Panc1 (cell line): ENCODE measurements around the gene PIF1. TPM values are rescaled to one million over a fixed set of nuclear protein-coding genes. Genes with fewer than 3 reads are reported as not detected.
"Not testable (repeated sequence)": the region's sequence is repeated elsewhere in the genome, so short reads cannot be mapped to it uniquely, and the experiment has no call there.

Experiments
- ATAC-seq: fragments of 200-7000 bp; cut with Tn5 transposase; 2 replicates; pipeline ENCODE4 v1.9.1; 2020; ENCODE audit warnings: mild to moderate bottlenecking, moderate library complexity
- BruUV-seq: library from RNA; stranded (reverse); fragments of 400-500 nt; replicated peaks from 2 replicates; lab custom pipeline; 2021; lab: Mats Ljungman, UMichigan
- CTCF ChIA-PET: fragments of 300-600 bp; sonication (Branson Sonifier 250); formaldehyde crosslinking; loops from one replicate; lab custom pipeline; 2022; ENCODE audit warnings: antibody characterized with exemption; lab: Charles Lee
- POLR2A ChIA-PET: fragments of 300-600 bp; sonication (Branson Sonifier 250); formaldehyde crosslinking; loops from one replicate; lab custom pipeline; 2022; ENCODE audit warnings: antibody characterized with exemption; lab: Charles Lee
- DNase-seq: peaks from one replicate; pipeline ENCODE4 v3.0.0-alpha.2; 2010; ENCODE audit warnings: low read depth, low spot score
- H3K27ac ChIP-seq: 2 replicates; pipeline ENCODE4 v1.5.1; 2011; ENCODE audit warnings: mild to moderate bottlenecking, low read length, inconsistent platforms
- H3K27me3 ChIP-seq: fragments of 200-500 bp; sonication (Bioruptor generic); 2 replicates; pipeline ENCODE4 v1.6.0; 2014; ENCODE audit warnings: low read length, inconsistent platforms; ENCODE audit not compliant: control insufficient read depth, insufficient read depth
- H3K36me3 ChIP-seq: fragments of 200-500 bp; sonication (Bioruptor generic); 2 replicates; pipeline ENCODE4 v1.5.1; 2014; ENCODE audit warnings: inconsistent platforms, mild to moderate bottlenecking, low read length, moderate library complexity; ENCODE audit not compliant: control insufficient read depth, insufficient read depth
- H3K4me1 ChIP-seq: 2 replicates; pipeline ENCODE4 v1.5.1; 2011; ENCODE audit warnings: inconsistent platforms, mild to moderate bottlenecking, low read length, moderate library complexity; ENCODE audit not compliant: control insufficient read depth, insufficient read depth
- H3K4me3 ChIP-seq, 2 experiments: 2 replicates each; pipeline ENCODE4 v1.5.1; 2011 to 2012; ENCODE audit warnings: low read depth in 2 of 2, low read length in 2 of 2, mild to moderate bottlenecking in 2 of 2, inconsistent platforms in 1 of 2, moderate library complexity in 1 of 2
- H3K9me3 ChIP-seq: fragments of 200-500 bp; sonication (Bioruptor generic); 2 replicates; pipeline ENCODE4 v1.5.1; 2014; ENCODE audit warnings: low read depth, mild to moderate bottlenecking, inconsistent platforms, low read length, moderate library complexity; ENCODE audit not compliant: control insufficient read depth, insufficient read depth
- POLR2AphosphoS5 ChIP-seq: IDR thresholded peaks from 2 replicates; pipeline ENCODE4 v1.6.1; 2012; ENCODE audit warnings: mild to moderate bottlenecking, low read depth, low read length, moderate library complexity
- SIN3A ChIP-seq: IDR thresholded peaks from 2 replicates; pipeline ENCODE4 v1.6.1; 2012; ENCODE audit warnings: low read depth, mild to moderate bottlenecking, low read length, moderate library complexity, borderline replicate concordance; ENCODE audit not compliant: insufficient read depth
- TCF7L2 ChIP-seq: IDR thresholded peaks from 2 replicates; pipeline ENCODE4 v1.6.1; 2011; ENCODE audit warnings: mild to moderate bottlenecking, low read depth, low read length, inconsistent platforms
- in situ Hi-C: cut with HindIII; loops from 2 replicates; pipeline ENCODE4 v1.10.0; 2016; ENCODE audit warnings: low sequenced_read_pairs, low pct_unique_long_range_greater_than_20kb
- intact Hi-C: fragments of 100-400 bp; cut with micrococcal nuclease; formaldehyde crosslinking; loops from one replicate; pipeline ENCODE4 v1.10.0; 2022; ENCODE audit not compliant: unreplicated experiment
- total RNA-seq: library from RNA; stranded (reverse); gene quantifications from one replicate; pipeline ENCODE4 v1.2.1, GENCODE V29; 2021; ENCODE audit not compliant: unreplicated experiment
- TF ChIP-seq, protein P1 (sequence below): fragments of 450-650 bp; IDR thresholded peaks from 2 replicates; pipeline ENCODE4 v1.5.1; 2017; ENCODE audit warnings: mild to moderate bottlenecking
- TF ChIP-seq, protein P2 (sequence below), 2 experiments: IDR thresholded peaks; 2 replicates each; pipeline ENCODE4 v1.6.1; 2011 to 2012; ENCODE audit warnings: low read depth in 2 of 2, control low read depth in 1 of 2, low read length in 1 of 2, mild to moderate bottlenecking in 1 of 2, moderate library complexity in 1 of 2; ENCODE audit not compliant: insufficient read depth in 1 of 2

Gene PIF1
- total RNA-seq, 1 experiment from 2014 or later, result 38.6 TPM

DNA sequence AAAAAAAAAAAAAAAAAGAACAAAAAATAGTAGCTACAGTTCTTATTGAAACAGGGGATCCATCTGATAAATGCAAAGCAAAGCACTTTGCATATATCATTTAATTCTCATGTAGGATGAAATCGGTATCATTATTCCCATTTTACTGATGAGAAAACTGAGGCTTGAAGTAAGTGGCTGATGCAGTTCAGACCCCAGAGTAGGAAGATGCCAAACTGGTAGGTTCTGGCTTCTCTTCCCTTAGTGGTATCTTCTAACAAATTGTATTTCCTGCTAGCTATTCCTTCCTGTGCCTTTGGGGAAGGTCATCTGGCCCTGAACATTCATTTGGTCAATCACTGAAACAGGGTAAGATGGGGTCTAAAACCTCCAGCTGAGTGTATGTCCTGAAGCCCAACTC lies 21.9 kb downstream of the PIF1 start:
- no peaks in the 10 kb centered on the region for H3K4me1 ChIP-seq
- no peaks in the 10 kb centered on the region for H3K9me3 ChIP-seq
- ATAC-seq (no peak), DNase-seq (no peak)
- TF ChIP-seq SIN3A, result no peak
- ChIA-PET POLR2A (interaction anchor here (0.6 kb wide), 1 partner anchor 489 kb away, joined by 5 read pairs; no protein-coding TSS in a partner anchor), CTCF (interaction anchor here (0.7 kb wide), 1 partner anchor 89 kb away, joined by 5 read pairs; no protein-coding TSS in a partner anchor)
- in situ Hi-C loops, result no loop called here
- H3K4me3 ChIP-seq, result no peak overlapping the region
- H3K27me3 ChIP-seq, result no peaks in the 10 kb centered on the region
- no peaks in the 10 kb centered on the region for H3K36me3 ChIP-seq
- intact Hi-C loops, result loop anchor here (5.0 kb wide), 1 partner anchor 56 kb away; no protein-coding TSS in a partner anchor
- H3K27ac ChIP-seq, result no peak overlapping the region
- BruUV-seq, result no TSS peak

DNA sequence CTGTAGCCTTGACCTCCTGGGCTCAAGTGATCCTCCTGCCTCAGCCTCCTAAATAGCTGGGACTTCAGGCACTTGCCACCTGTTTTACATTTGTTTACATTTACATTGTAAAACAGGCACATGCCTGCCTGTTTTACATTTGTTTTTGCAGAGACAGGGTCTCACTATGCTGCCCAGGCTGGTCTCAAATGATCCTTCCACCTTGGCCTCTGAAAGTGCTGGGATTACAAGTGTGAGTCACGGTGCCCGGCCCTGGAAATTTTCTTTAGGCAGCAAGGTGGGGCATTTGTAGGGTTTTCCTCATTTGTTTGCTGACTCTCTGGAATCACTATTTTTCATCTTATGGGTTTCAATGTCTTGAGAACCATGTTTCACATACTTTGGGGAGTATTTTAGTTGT lies 25.0 kb downstream of the PIF1 start:
- CTCF ChIA-PET, result no interaction called here
- in situ Hi-C loops, result no loop called here
- Histone ChIP-seq H3K36me3 (no peaks in the 10 kb centered on the region), H3K27ac (no peak overlapping the region), H3K27me3 (no peaks in the 10 kb centered on the region), H3K9me3 (no peaks in the 10 kb centered on the region), H3K4me1 (no peaks in the 10 kb centered on the region), H3K4me3 (no peak overlapping the region)
- DNase-seq (no peak), ATAC-seq (no peak)
- TF ChIP-seq, protein P1, sequence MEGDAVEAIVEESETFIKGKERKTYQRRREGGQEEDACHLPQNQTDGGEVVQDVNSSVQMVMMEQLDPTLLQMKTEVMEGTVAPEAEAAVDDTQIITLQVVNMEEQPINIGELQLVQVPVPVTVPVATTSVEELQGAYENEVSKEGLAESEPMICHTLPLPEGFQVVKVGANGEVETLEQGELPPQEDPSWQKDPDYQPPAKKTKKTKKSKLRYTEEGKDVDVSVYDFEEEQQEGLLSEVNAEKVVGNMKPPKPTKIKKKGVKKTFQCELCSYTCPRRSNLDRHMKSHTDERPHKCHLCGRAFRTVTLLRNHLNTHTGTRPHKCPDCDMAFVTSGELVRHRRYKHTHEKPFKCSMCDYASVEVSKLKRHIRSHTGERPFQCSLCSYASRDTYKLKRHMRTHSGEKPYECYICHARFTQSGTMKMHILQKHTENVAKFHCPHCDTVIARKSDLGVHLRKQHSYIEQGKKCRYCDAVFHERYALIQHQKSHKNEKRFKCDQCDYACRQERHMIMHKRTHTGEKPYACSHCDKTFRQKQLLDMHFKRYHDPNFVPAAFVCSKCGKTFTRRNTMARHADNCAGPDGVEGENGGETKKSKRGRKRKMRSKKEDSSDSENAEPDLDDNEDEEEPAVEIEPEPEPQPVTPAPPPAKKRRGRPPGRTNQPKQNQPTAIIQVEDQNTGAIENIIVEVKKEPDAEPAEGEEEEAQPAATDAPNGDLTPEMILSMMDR, result no peak
- TF ChIP-seq TCF7L2 (no peak), POLR2AphosphoS5 (no peak), SIN3A (no peak)
- TF ChIP-seq, protein P2, sequence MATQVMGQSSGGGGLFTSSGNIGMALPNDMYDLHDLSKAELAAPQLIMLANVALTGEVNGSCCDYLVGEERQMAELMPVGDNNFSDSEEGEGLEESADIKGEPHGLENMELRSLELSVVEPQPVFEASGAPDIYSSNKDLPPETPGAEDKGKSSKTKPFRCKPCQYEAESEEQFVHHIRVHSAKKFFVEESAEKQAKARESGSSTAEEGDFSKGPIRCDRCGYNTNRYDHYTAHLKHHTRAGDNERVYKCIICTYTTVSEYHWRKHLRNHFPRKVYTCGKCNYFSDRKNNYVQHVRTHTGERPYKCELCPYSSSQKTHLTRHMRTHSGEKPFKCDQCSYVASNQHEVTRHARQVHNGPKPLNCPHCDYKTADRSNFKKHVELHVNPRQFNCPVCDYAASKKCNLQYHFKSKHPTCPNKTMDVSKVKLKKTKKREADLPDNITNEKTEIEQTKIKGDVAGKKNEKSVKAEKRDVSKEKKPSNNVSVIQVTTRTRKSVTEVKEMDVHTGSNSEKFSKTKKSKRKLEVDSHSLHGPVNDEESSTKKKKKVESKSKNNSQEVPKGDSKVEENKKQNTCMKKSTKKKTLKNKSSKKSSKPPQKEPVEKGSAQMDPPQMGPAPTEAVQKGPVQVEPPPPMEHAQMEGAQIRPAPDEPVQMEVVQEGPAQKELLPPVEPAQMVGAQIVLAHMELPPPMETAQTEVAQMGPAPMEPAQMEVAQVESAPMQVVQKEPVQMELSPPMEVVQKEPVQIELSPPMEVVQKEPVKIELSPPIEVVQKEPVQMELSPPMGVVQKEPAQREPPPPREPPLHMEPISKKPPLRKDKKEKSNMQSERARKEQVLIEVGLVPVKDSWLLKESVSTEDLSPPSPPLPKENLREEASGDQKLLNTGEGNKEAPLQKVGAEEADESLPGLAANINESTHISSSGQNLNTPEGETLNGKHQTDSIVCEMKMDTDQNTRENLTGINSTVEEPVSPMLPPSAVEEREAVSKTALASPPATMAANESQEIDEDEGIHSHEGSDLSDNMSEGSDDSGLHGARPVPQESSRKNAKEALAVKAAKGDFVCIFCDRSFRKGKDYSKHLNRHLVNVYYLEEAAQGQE (IDR thresholded peaks at IDR 0.05; ENCODE audit: insufficient read depth in 1 of 2, low read depth in 2 of 2, low read length in 1 of 2), result no peak
- POLR2A ChIA-PET, result interaction anchor here (0.6 to 0.7 kb wide), 3 partner anchors 58 to 408 kb away, joined by 3 to 8 read pairs (median 5); no protein-coding TSS in a partner anchor
- intact Hi-C loops, result loop anchor here (5.0 kb wide), 1 partner anchor 53 kb away; no protein-coding TSS in a partner anchor
- no TSS peak for BruUV-seq

DNA sequence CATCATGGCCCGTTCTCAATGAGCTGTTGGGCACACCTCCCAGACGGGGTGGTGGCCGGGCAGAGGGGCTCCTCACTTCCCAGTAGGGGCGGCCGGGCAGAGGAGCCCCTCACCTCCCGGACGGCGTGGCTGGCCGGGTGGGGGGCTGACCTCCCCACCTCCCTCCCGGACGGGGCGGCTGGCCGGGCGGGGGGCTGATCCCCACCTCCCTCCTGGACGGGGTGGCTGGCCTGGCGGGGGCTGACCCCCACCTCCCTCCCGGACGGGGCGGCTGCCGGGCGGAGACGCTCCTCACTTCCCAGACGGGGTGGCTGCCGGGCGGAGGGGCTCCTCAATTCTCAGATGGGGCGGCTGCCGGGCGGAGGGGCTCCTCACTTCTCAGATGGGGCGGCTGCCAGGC lies 26.5 kb downstream of the PIF1 start:
- BruUV-seq, H3K27ac ChIP-seq, H3K27me3 ChIP-seq, H3K4me3 ChIP-seq, H3K9me3 ChIP-seq, H3K36me3 ChIP-seq, CTCF ChIA-PET, POLR2A ChIA-PET, intact Hi-C loops, H3K4me1 ChIP-seq, ATAC-seq, in situ Hi-C loops, DNase-seq: not testable (repeated sequence)

DNA sequence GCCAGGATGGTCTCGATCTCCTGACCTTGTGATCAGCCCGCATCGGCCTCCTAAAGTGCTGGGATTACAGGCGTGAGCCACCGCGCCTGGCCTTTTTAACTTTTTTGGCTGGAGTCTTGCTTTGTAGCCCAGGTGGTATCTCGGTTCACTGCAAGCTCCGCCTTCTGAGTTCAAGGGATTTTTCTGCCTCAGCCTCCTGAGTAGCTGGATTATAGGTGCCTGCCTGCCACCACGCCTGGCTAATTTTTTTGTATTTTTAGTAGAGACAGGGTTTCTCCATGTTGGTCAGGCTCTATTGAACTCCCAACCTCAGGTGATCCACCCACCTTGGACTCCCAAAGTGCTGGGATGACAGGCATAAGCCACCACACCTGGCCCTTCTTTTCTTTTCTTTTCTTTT lies 29.5 kb downstream of the PIF1 start:
- CTCF ChIA-PET, POLR2A ChIA-PET, H3K36me3 ChIP-seq, H3K9me3 ChIP-seq, DNase-seq, intact Hi-C loops, H3K27ac ChIP-seq, ATAC-seq, H3K4me3 ChIP-seq, BruUV-seq, H3K4me1 ChIP-seq, in situ Hi-C loops, H3K27me3 ChIP-seq: not testable (repeated sequence)

DNA sequence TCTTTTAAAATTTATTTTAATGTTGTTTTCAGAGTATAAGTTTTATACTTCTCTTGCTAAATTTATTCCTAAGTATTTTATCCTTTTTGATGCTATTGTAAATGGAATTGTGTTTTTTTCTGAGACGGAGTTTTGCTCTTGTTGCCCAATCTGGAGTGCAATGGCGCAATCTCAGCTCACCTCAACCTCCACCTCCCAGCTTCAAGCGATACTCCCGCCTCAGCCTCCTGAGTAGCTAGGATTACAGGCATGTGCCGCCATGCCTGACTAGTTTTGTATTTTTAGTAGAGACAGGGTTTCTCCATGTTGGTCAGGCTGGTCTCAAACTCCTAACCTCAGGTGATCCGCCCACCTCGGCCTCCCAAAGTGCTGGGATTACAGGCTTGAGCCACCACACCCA lies 30.1 kb downstream of the PIF1 start:
- in situ Hi-C loops, H3K9me3 ChIP-seq, DNase-seq, H3K4me1 ChIP-seq, CTCF ChIA-PET, ATAC-seq, H3K4me3 ChIP-seq, H3K36me3 ChIP-seq, H3K27me3 ChIP-seq, POLR2A ChIA-PET, H3K27ac ChIP-seq, intact Hi-C loops, BruUV-seq: not testable (repeated sequence)
